ENCODE measurements around the gene SSTR3. TPM values are rescaled to one million over a fixed set of nuclear protein-coding genes. Genes with fewer than 3 reads are reported as not detected.

SSTR3 gene
- total and polyA plus RNA-seq, 2 of the 13 experiments (the other 11 are each of a cell fraction or from before 2014, with no cell fraction given), result 0.08 to 0.64 TPM

- TF ChIP-seq STAT6 (CRISPR knock-in tag; IDR thresholded peaks at IDR 0.05; ENCODE audit: borderline replicate concordance) (no peak), KLF15 (CRISPR knock-in tag; IDR thresholded peaks at IDR 0.05; ENCODE audit: borderline replicate concordance) (no peak), FOXJ3 (CRISPR knock-in tag; IDR thresholded peaks at IDR 0.05; ENCODE audit: borderline replicate concordance) (no peak), ZNF124 (CRISPR knock-in tag; IDR thresholded peaks at IDR 0.05) (no peak), DR1 (CRISPR knock-in tag; IDR thresholded peaks at IDR 0.05) (no peak), ZNF513 (CRISPR knock-in tag; conservative IDR thresholded peaks at IDR 0.05) (no peak), TBX2 (CRISPR knock-in tag; IDR thresholded peaks at IDR 0.05; ENCODE audit: borderline replicate concordance) (no peak), DMAP1 (CRISPR knock-in tag; IDR thresholded peaks at IDR 0.05) (no peak), MYC (CRISPR knock-in tag; IDR thresholded peaks at IDR 0.05; ENCODE audit: borderline replicate concordance) (no peak)
Observed at GRCh38 chr22:37240240-37240940, 28.1 kb upstream of the SSTR3 start (continued).
